HG03521 (cell line): ENCODE measurements around the gene PRR18.
A peak's percentile ranks its signal among the peaks of the same experiment; 100 is the strongest.
"Not testable (repeated sequence)": the region's sequence is repeated elsewhere in the genome, so short reads cannot be mapped to it uniquely, and the experiment has no call there.

Experiments
- ATAC-seq: cut with Tn5 transposase; IDR thresholded peaks from one replicate; pipeline ENCODE4 v1.9.1; 2021; ENCODE audit warnings: mild to moderate bottlenecking, moderate library complexity; ENCODE audit not compliant: unreplicated experiment

PRR18 gene

GRCh38 chr6:166308033-166308768 lies at the start of gene PRR18:
Gene PRR18, minus strand, starts transcription at chr6:166308392. Its CDS starts 250 bp downstream, at chr6:166308142.
- peak; percentile 32 for ATAC-seq

GRCh38 chr6:166355552-166355951 lies 47.4 kb upstream of the PRR18 start:
- no peak for ATAC-seq

GRCh38 chr6:166354965-166355364 lies 46.8 kb upstream of the PRR18 start:
- no peak for ATAC-seq

GRCh38 chr6:166354143-166354542 lies 46.0 kb upstream of the PRR18 start:
- no peak for ATAC-seq

GRCh38 chr6:166353507-166353906 lies 45.3 kb upstream of the PRR18 start:
- no peak for ATAC-seq

GRCh38 chr6:166352923-166353322 lies 44.7 kb upstream of the PRR18 start:
- ATAC-seq, result no peak

GRCh38 chr6:166351715-166352285 lies 43.6 kb upstream of the PRR18 start:
- ATAC-seq, result peak; percentile 98

- ATAC-seq, result no peak
Measured at GRCh38 chr6:166348305-166348949, 40.2 kb upstream of the PRR18 start.

GRCh38 chr6:166346965-166347364 lies 38.8 kb upstream of the PRR18 start:
- no peak for ATAC-seq

GRCh38 chr6:166346449-166346848 lies 38.3 kb upstream of the PRR18 start:
- ATAC-seq, result no peak

GRCh38 chr6:166345672-166346071 lies 37.5 kb upstream of the PRR18 start:
- ATAC-seq, result not testable (repeated sequence)

- ATAC-seq, result not testable (repeated sequence)
Measured at GRCh38 chr6:166344921-166345320, 36.7 kb upstream of the PRR18 start.

- no peak for ATAC-seq
Measured at GRCh38 chr6:166344240-166344639, 36.0 kb upstream of the PRR18 start.

- ATAC-seq, result peak; percentile 9
Measured at GRCh38 chr6:166343150-166343487, 34.9 kb upstream of the PRR18 start.

- peak; percentile 93 for ATAC-seq
Measured at GRCh38 chr6:166342349-166343149, 34.4 kb upstream of the PRR18 start, which contains the start of gene SFT2D1. Gene SFT2D1, minus strand, starts transcription at chr6:166342545. Its CDS starts 64 bp downstream, at chr6:166342481.

GRCh38 chr6:166341977-166342348 lies 33.8 kb upstream of the PRR18 start:
- no peak for ATAC-seq

GRCh38 chr6:166341464-166341863 lies 33.3 kb upstream of the PRR18 start:
- no peak for ATAC-seq

- ATAC-seq, result no peak
Measured at GRCh38 chr6:166338854-166339253, 30.7 kb upstream of the PRR18 start.

- no peak for ATAC-seq
Measured at GRCh38 chr6:166336847-166337246, 28.7 kb upstream of the PRR18 start.

GRCh38 chr6:166335378-166336302 lies 27.4 kb upstream of the PRR18 start:
- no peak for ATAC-seq
